HCT116 (cell line): ENCODE measurements around the gene SPINK2. TPM values are rescaled to one million over a fixed set of nuclear protein-coding genes. Genes with fewer than 3 reads are reported as not detected.

Source experiments
- ATAC-seq: fragments of 200-7000 bp; cut with Tn5 transposase; 2 replicates; pipeline ENCODE4 v1.9.1; 2020; ENCODE audit warnings: mild to moderate bottlenecking, moderate library complexity
- BruUV-seq: library from RNA; stranded (reverse); fragments of 400-500 nt; replicated peaks from 2 replicates; lab custom pipeline; 2021; lab: Mats Ljungman, UMichigan
- CTCF ChIA-PET: fragments of 300-600 bp; sonication (Branson Sonifier 250); formaldehyde crosslinking; loops from one replicate; lab custom pipeline; 2021; ENCODE audit warnings: antibody characterized with exemption; lab: Charles Lee
- POLR2A ChIA-PET: fragments of 300-600, 350-600 bp; sonication (Branson Sonifier 250); formaldehyde crosslinking; loops from one replicate; lab custom pipeline; 2021; ENCODE audit warnings: antibody characterized with exemption; lab: Charles Lee
- RAD21 ChIA-PET, 2 experiments: fragments of 300-600 bp; sonication (Branson Sonifier 250); formaldehyde crosslinking; loops; one replicate each; lab custom pipeline; 2023; ENCODE audit warnings: low total read pairs in 2 of 2; ENCODE audit not compliant: uncharacterized antibody in 2 of 2, unreplicated experiment in 2 of 2, low non-redundant PET in 1 of 2; lab: Charles Lee
- DNase-seq: peaks from one replicate; pipeline ENCODE4 v3.0.0-alpha.2; 2010; ENCODE audit warnings: low read depth, low spot score
- H2AFZ ChIP-seq: fragments of 200-600 bp; shearing (Covaris generic), sonication (generic); 2 replicates; pipeline ENCODE4 v1.6.1; 2017; ENCODE audit warnings: low read depth, mixed run types, mixed read lengths, antibody characterized with exemption, low read length; ENCODE audit not compliant: poor library complexity, severe bottlenecking
- H3K27ac ChIP-seq: 2 replicates; pipeline ENCODE4 v1.5.1; 2012; ENCODE audit warnings: low read depth, low read length
- H3K27me3 ChIP-seq: fragments of 200-600 bp; sonication (generic); 2 replicates; pipeline ENCODE4 v1.6.1; 2016; ENCODE audit warnings: mixed run types, low read length, mixed read lengths; ENCODE audit not compliant: insufficient read depth
- H3K36me3 ChIP-seq, 2 experiments: fragments of 200-500 bp in 1 of 2; fragments of 200-600 bp in 1 of 2; sonication (Bioruptor generic) in 1 of 2; sonication (generic) in 1 of 2; 2 replicates each; pipeline versions ENCODE4 v1.5.1 to v1.6.1; 2014 to 2016; ENCODE audit warnings: low read length in 2 of 2, inconsistent platforms in 1 of 2, mixed read lengths in 1 of 2, mixed run types in 1 of 2; ENCODE audit not compliant: insufficient read depth in 2 of 2, control insufficient read depth in 1 of 2
- H3K4me1 ChIP-seq, 2 experiments: fragments of 200-600 bp in 1 of 2; sonication (generic) in 1 of 2; 2 replicates each; pipeline versions ENCODE4 v1.5.1 to v1.6.1; 2012 to 2017; ENCODE audit warnings: low read length in 2 of 2, inconsistent platforms in 1 of 2, mild to moderate bottlenecking in 1 of 2, mixed read lengths in 1 of 2, mixed run types in 1 of 2, moderate library complexity in 1 of 2; ENCODE audit not compliant: insufficient read depth in 2 of 2, control insufficient read depth in 1 of 2
- H3K4me2 ChIP-seq: fragments of 200-600 bp; sonication (generic); 2 replicates; pipeline ENCODE4 v1.6.1; 2017; ENCODE audit warnings: mixed run types, low read length, mixed read lengths
- H3K4me3 ChIP-seq, 2 experiments: fragments of 200-600 bp in 1 of 2; sonication (generic) in 1 of 2; replicated peaks in 1 of 2; 2 replicates each; pipeline ENCODE4 v1.5.1; 2011 to 2016; ENCODE audit warnings: low read length in 2 of 2, control low read depth in 1 of 2, low read depth in 1 of 2, mild to moderate bottlenecking in 1 of 2, mixed read lengths in 1 of 2, mixed run types in 1 of 2
- H3K79me2 ChIP-seq: fragments of 200-600 bp; sonication (generic); 2 replicates; pipeline ENCODE4 v1.6.1; 2017; ENCODE audit warnings: mild to moderate bottlenecking, mixed run types, low read length, moderate library complexity, mixed read lengths; ENCODE audit not compliant: insufficient read depth
- H3K9ac ChIP-seq: fragments of 200-600 bp; sonication (generic); 2 replicates; pipeline ENCODE4 v1.6.1; 2016; ENCODE audit warnings: low read length, mixed read lengths
- H3K9me2 ChIP-seq: fragments of 200-600 bp; sonication (generic), shearing (Covaris generic); 2 replicates; pipeline ENCODE4 v1.6.1; 2017; ENCODE audit warnings: mixed run types, mild to moderate bottlenecking, moderate library complexity; ENCODE audit not compliant: insufficient read depth
- H3K9me3 ChIP-seq, 2 experiments: fragments of 200-500 bp in 1 of 2; fragments of 200-600 bp in 1 of 2; sonication (Bioruptor generic) in 1 of 2; sonication (generic) in 1 of 2; 2 replicates each; pipeline ENCODE4 v1.6.1; 2014 to 2017; ENCODE audit warnings: low read length in 2 of 2, mixed read lengths in 2 of 2, inconsistent platforms in 1 of 2, low read depth in 1 of 2, mild to moderate bottlenecking in 1 of 2, mixed run types in 1 of 2, moderate library complexity in 1 of 2; ENCODE audit not compliant: control insufficient read depth in 1 of 2, insufficient read depth in 1 of 2
- H4K20me1 ChIP-seq: fragments of 200-600 bp; sonication (generic), shearing (Covaris generic); 2 replicates; pipeline ENCODE4 v1.6.1; 2017; ENCODE audit warnings: mixed run types, mild to moderate bottlenecking, moderate library complexity; ENCODE audit not compliant: insufficient read depth
- ATF3 ChIP-seq: IDR thresholded peaks from 2 replicates; pipeline ENCODE4 v1.6.1; 2012
- CBX3 ChIP-seq: IDR thresholded peaks from 2 replicates; pipeline ENCODE4 v1.6.1; 2012; ENCODE audit warnings: low read depth
- CEBPB ChIP-seq: IDR thresholded peaks from 2 replicates; pipeline ENCODE4 v1.6.1; 2012; ENCODE audit warnings: low read depth
- EGR1 ChIP-seq: IDR thresholded peaks from 2 replicates; pipeline ENCODE4 v1.6.1; 2012; ENCODE audit warnings: low read depth
- ELF1 ChIP-seq: IDR thresholded peaks from 2 replicates; pipeline ENCODE4 v1.6.1; 2012; ENCODE audit warnings: low read depth, borderline replicate concordance
- EZH2 ChIP-seq: fragments of 200-600 bp; sonication (generic); IDR thresholded peaks from 2 replicates; pipeline ENCODE4 v1.6.1; 2017; ENCODE audit warnings: antibody characterized with exemption, mixed run types
- EZH2phosphoT487 ChIP-seq: fragments of 200-600 bp; IDR thresholded peaks from 2 replicates; pipeline ENCODE4 v1.6.1; 2018; ENCODE audit warnings: antibody characterized with exemption, borderline replicate concordance
- JUND ChIP-seq: IDR thresholded peaks from 2 replicates; pipeline ENCODE4 v1.6.1; 2012
- POLR2A ChIP-seq: IDR thresholded peaks from 2 replicates; pipeline ENCODE4 v1.7.0; 2011; ENCODE audit warnings: borderline replicate concordance; ENCODE audit not compliant: insufficient read depth, insufficient read length; ENCODE audit errors: extremely low read depth
- POLR2AphosphoS5 ChIP-seq: IDR thresholded peaks from 2 replicates; pipeline ENCODE4 v1.6.1; 2011; ENCODE audit warnings: mild to moderate bottlenecking, low read depth, low read length, moderate library complexity
- RAD21 ChIP-seq: IDR thresholded peaks from 2 replicates; pipeline ENCODE4 v1.6.1; 2012; ENCODE audit warnings: low read depth, mild to moderate bottlenecking
- REST ChIP-seq: IDR thresholded peaks from 2 replicates; pipeline ENCODE4 v1.6.1; 2012; ENCODE audit warnings: low read depth
- SP1 ChIP-seq: IDR thresholded peaks from 2 replicates; pipeline ENCODE4 v1.6.1; 2012; ENCODE audit warnings: low read depth
- SRF ChIP-seq: IDR thresholded peaks from 2 replicates; pipeline ENCODE4 v1.6.1; 2012; ENCODE audit warnings: low read depth
- TCF7L2 ChIP-seq: IDR thresholded peaks from 2 replicates; pipeline ENCODE4 v1.7.0; 2011; ENCODE audit warnings: borderline replicate concordance, inconsistent platforms; ENCODE audit not compliant: insufficient read depth, insufficient read length; ENCODE audit errors: extremely low read depth
- YY1 ChIP-seq: IDR thresholded peaks from 2 replicates; pipeline ENCODE4 v1.6.1; 2011; ENCODE audit warnings: low read length, low read depth, moderate library complexity, mild to moderate bottlenecking; ENCODE audit not compliant: insufficient replicate concordance; ENCODE audit errors: extremely low read depth
- ZFX ChIP-seq: fragments of 450-650 bp; IDR thresholded peaks from 2 replicates; pipeline ENCODE4 v1.6.1; 2017
- ZNF274 ChIP-seq: fragments of 200-500 bp; sonication (Bioruptor generic); IDR thresholded peaks from 2 replicates; pipeline ENCODE4 v1.6.1; 2014; ENCODE audit warnings: mild to moderate bottlenecking, low read depth, low read length, inconsistent platforms
- intact Hi-C: fragments of 100-400 bp; cut with micrococcal nuclease; formaldehyde crosslinking; loops from 2 replicates; pipeline ENCODE4 v1.10.0; 2022
- total RNA-seq: library from RNA; stranded (reverse); gene quantifications from one replicate; pipeline ENCODE4 v1.2.1, GENCODE V29; 2021; ENCODE audit not compliant: unreplicated experiment
- TF ChIP-seq, protein P1 (sequence below): IDR thresholded peaks from 2 replicates; pipeline ENCODE4 v1.6.1; 2012
- TF ChIP-seq, protein P2 (sequence below): IDR thresholded peaks from 2 replicates; pipeline ENCODE4 v1.6.1; 2011; ENCODE audit warnings: mild to moderate bottlenecking, low read length, moderate library complexity; ENCODE audit not compliant: insufficient replicate concordance; ENCODE audit errors: extremely low read depth

Gene SPINK2
- total RNA-seq, 1 experiment from 2014 or later: 2.4 TPM

DNA sequence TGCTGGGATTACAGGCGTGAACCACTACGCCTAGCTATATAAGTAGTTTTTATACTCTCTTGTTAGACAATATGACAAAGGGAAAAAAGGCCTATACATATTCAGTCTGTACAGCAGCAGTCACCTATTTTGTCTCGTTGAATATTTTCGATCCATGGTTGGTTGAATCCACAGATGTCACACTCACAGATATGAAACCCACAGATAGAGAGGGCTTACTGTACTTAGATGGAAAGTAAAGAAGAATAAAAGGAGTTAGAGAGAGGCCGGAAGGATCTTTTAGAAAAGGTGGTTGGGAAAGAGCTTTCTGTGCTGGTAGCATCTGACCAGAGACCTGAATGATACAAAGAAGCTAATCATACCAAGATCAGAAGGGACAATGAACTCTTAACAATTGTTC lies 38.3 kb upstream of the SPINK2 start:
- Histone ChIP-seq H3K27me3 (no peaks in the 10 kb centered on the region), H3K9ac (no peak overlapping the region), H3K36me3 (no peaks in the 10 kb centered on the region), H3K9me3 (no peaks in the 10 kb centered on the region), H3K4me2 (no peak overlapping the region), H4K20me1 (no peaks in the 10 kb centered on the region), H3K79me2 (no peaks in the 10 kb centered on the region), H3K4me3 (no peak overlapping the region), H3K9me2 (no peaks in the 10 kb centered on the region), H3K4me1 (no peaks in the 10 kb centered on the region), H2AFZ (no peak overlapping the region), H3K27ac (no peak overlapping the region)
- ChIA-PET POLR2A (no interaction called here), RAD21 (no interaction called here), CTCF (no interaction called here)
- TF ChIP-seq RAD21 (no peak), REST (no peak), EGR1 (no peak), CEBPB (no peak), EZH2 (no peak), ATF3 (no peak), ZNF274 (no peak), ZFX (no peak), SP1 (no peak), SRF (no peak), POLR2A (no peak), YY1 (no peak), ELF1 (no peak), JUND (no peak), CBX3 (no peak), EZH2phosphoT487 (no peak), TCF7L2 (no peak), POLR2AphosphoS5 (no peak)
- TF ChIP-seq, protein P1, sequence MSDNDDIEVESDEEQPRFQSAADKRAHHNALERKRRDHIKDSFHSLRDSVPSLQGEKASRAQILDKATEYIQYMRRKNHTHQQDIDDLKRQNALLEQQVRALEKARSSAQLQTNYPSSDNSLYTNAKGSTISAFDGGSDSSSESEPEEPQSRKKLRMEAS: no peak
- TF ChIP-seq, protein P2, sequence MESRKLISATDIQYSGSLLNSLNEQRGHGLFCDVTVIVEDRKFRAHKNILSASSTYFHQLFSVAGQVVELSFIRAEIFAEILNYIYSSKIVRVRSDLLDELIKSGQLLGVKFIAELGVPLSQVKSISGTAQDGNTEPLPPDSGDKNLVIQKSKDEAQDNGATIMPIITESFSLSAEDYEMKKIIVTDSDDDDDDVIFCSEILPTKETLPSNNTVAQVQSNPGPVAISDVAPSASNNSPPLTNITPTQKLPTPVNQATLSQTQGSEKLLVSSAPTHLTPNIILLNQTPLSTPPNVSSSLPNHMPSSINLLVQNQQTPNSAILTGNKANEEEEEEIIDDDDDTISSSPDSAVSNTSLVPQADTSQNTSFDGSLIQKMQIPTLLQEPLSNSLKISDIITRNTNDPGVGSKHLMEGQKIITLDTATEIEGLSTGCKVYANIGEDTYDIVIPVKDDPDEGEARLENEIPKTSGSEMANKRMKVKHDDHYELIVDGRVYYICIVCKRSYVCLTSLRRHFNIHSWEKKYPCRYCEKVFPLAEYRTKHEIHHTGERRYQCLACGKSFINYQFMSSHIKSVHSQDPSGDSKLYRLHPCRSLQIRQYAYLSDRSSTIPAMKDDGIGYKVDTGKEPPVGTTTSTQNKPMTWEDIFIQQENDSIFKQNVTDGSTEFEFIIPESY: no peak
- ATAC-seq (no peak), DNase-seq (no peak)
- BruUV-seq: no TSS peak
- intact Hi-C loops: no loop called here
